Colonic mucosa (tissue), 4 donors: ENCODE data around the gene SLC13A5. TPM values are rescaled to one million over a fixed set of nuclear protein-coding genes. Genes with fewer than 3 reads are reported as not detected.
A peak's percentile ranks its signal among the peaks of the same experiment; 100 is the strongest.
"Not testable (repeated sequence)": the region's sequence is repeated elsewhere in the genome, so short reads cannot be mapped to it uniquely, and the experiment has no call there.

Experiments used
- DNase-seq: peaks from one replicate; pipeline ENCODE4 v3.0.0-alpha.2; 2020
- H3K27ac ChIP-seq: fragments of 200-600 bp; one replicate; pipeline ENCODE4 v1.8.0; 2021
- H3K27me3 ChIP-seq: fragments of 200-600 bp; one replicate; pipeline ENCODE4 v1.8.0; 2021
- H3K36me3 ChIP-seq: fragments of 200-600 bp; one replicate; pipeline ENCODE4 v1.8.0; 2021
- H3K4me1 ChIP-seq: fragments of 200-600 bp; one replicate; pipeline ENCODE4 v1.8.0; 2021; ENCODE audit warnings: mild to moderate bottlenecking
- H3K4me3 ChIP-seq: fragments of 200-600 bp; one replicate; pipeline ENCODE4 v1.8.0; 2021
- H3K9ac ChIP-seq, 2 donors: one replicate each; pipeline ENCODE4 v1.7.0; 2013; ENCODE audit warnings: control low read depth in 2 of 2, low read depth in 2 of 2, low read length in 2 of 2
- H3K9me3 ChIP-seq: fragments of 200-600 bp; one replicate; pipeline ENCODE4 v1.8.0; 2021
- CTCF ChIP-seq: fragments of 200-600 bp; IDR thresholded peaks from one replicate; pipeline ENCODE4 v1.8.0; 2022; ENCODE audit warnings: antibody characterized with exemption, mild to moderate bottlenecking
- intact Hi-C: fragments of 100-400 bp; cut with DNase I; formaldehyde crosslinking; loops from one replicate; pipeline ENCODE4 v1.14.1; 2022
- total RNA-seq, 2 donors: library from RNA; stranded (reverse); fragmentation: NEBNext Ultra II Directional in 1 of 2; extraction: Animal tissue kit (Norgen Biotek cat#: 25700) in 1 of 2; gene quantifications; one replicate each; pipeline ENCODE4 v1.2.1, GENCODE V29; 2021
- donor health status: healthy.
- donor health status: DM: no; HTN: no; CAD: no.
- donor health status: DM: no; HTN: no; CAD: no.

SLC13A5 gene
- total RNA-seq, 2 donors from 2014 or later, result 0.62 TPM; not detected in 1

- Histone ChIP-seq H3K9me3 (no peaks in the 10 kb centered on the region), H3K36me3 (no peaks in the 10 kb centered on the region), H3K4me1 (no peaks in the 10 kb centered on the region), H3K4me3 (no peak overlapping the region), H3K27ac (no peak overlapping the region), H3K27me3 (no peaks in the 10 kb centered on the region), H3K9ac (no peak overlapping the region)
- peak; percentile 78 for TF ChIP-seq CTCF
- peak; percentile 72 for DNase-seq
- intact Hi-C loops, result loop anchor here (5.0 to 10.0 kb wide), 2 partner anchors 169 to 341 kb away; partner anchors contain the start of gene TEKT1
Measured at GRCh38 chr17:6666077-6666521, 47.1 kb downstream of the SLC13A5 start.

- H3K9ac ChIP-seq, H3K4me1 ChIP-seq, H3K9me3 ChIP-seq, H3K4me3 ChIP-seq, H3K27ac ChIP-seq, H3K27me3 ChIP-seq, DNase-seq, H3K36me3 ChIP-seq: not testable (repeated sequence)
- intact Hi-C loops, result loop anchor here (10.0 kb wide), 1 partner anchor 172 kb away; the partner anchor contains the start of gene TEKT1
Measured at GRCh38 chr17:6663200-6663599, 50.0 kb downstream of the SLC13A5 start.

GRCh38 chr17:6661464-6661848 lies 51.7 kb downstream of the SLC13A5 start:
- no peaks in the 10 kb centered on the region for H3K9me3 ChIP-seq
- no peaks in the 10 kb centered on the region for H3K4me1 ChIP-seq
- no peak overlapping the region for H3K4me3 ChIP-seq
- no peaks in the 10 kb centered on the region for H3K36me3 ChIP-seq
- H3K27ac ChIP-seq, result no peak overlapping the region
- no peak for TF ChIP-seq CTCF
- no peak for DNase-seq
- H3K9ac ChIP-seq, result no peak overlapping the region
- H3K27me3 ChIP-seq, result no peaks in the 10 kb centered on the region
- intact Hi-C loops, result loop anchor here (10.0 kb wide), 1 partner anchor 173 kb away; the partner anchor contains the start of gene TEKT1

GRCh38 chr17:6660805-6661463 lies 52.2 kb downstream of the SLC13A5 start:
- no peak overlapping the region for H3K27ac ChIP-seq
- no peaks in the 10 kb centered on the region for H3K36me3 ChIP-seq
- intact Hi-C loops, result loop anchor here (10.0 kb wide), 1 partner anchor 174 kb away; the partner anchor contains the start of gene TEKT1
- no peaks in the 10 kb centered on the region for H3K27me3 ChIP-seq
- no peak overlapping the region for H3K4me3 ChIP-seq
- no peak for DNase-seq
- H3K9me3 ChIP-seq, result no peaks in the 10 kb centered on the region
- H3K9ac ChIP-seq, result no peak overlapping the region
- no peak for TF ChIP-seq CTCF
- no peaks in the 10 kb centered on the region for H3K4me1 ChIP-seq

GRCh38 chr17:6660101-6660500 lies 53.1 kb downstream of the SLC13A5 start:
- DNase-seq, result no peak
- no peak overlapping the region for H3K4me3 ChIP-seq
- H3K9me3 ChIP-seq, result no peaks in the 10 kb centered on the region
- intact Hi-C loops, result loop anchor here (10.0 kb wide), 1 partner anchor 175 kb away; the partner anchor contains the start of gene TEKT1
- no peak overlapping the region for H3K9ac ChIP-seq
- H3K27ac ChIP-seq, result no peak overlapping the region
- no peaks in the 10 kb centered on the region for H3K4me1 ChIP-seq
- peaks cover 3% of the 10 kb centered on the region for H3K27me3 ChIP-seq
- no peaks in the 10 kb centered on the region for H3K36me3 ChIP-seq
- TF ChIP-seq CTCF, result no peak

- DNase-seq, H3K4me3 ChIP-seq, H3K27me3 ChIP-seq, H3K4me1 ChIP-seq, H3K9ac ChIP-seq, H3K27ac ChIP-seq, intact Hi-C loops, H3K9me3 ChIP-seq, H3K36me3 ChIP-seq: not testable (repeated sequence)
Measured at GRCh38 chr17:6658411-6658810, 54.8 kb downstream of the SLC13A5 start.
